ENCODE measurements around the gene SAMHD1.

GRCh38 chr20:36871640-36872570 lies 79.6 kb downstream of the SAMHD1 start:
- TF ChIP-seq, protein P1, sequence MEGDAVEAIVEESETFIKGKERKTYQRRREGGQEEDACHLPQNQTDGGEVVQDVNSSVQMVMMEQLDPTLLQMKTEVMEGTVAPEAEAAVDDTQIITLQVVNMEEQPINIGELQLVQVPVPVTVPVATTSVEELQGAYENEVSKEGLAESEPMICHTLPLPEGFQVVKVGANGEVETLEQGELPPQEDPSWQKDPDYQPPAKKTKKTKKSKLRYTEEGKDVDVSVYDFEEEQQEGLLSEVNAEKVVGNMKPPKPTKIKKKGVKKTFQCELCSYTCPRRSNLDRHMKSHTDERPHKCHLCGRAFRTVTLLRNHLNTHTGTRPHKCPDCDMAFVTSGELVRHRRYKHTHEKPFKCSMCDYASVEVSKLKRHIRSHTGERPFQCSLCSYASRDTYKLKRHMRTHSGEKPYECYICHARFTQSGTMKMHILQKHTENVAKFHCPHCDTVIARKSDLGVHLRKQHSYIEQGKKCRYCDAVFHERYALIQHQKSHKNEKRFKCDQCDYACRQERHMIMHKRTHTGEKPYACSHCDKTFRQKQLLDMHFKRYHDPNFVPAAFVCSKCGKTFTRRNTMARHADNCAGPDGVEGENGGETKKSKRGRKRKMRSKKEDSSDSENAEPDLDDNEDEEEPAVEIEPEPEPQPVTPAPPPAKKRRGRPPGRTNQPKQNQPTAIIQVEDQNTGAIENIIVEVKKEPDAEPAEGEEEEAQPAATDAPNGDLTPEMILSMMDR (IDR thresholded peaks at IDR 0.05), result no peak
- no peak for TF ChIP-seq POLR2AphosphoS5 (IDR thresholded peaks at IDR 0.05)
- no peak for TF ChIP-seq POLR2A (IDR thresholded peaks at IDR 0.05)
- TF ChIP-seq EP300 (IDR thresholded peaks at IDR 0.05), result no peak
